ENCODE data around the gene CDYL2. TPM values are rescaled to one million over a fixed set of nuclear protein-coding genes. Genes with fewer than 3 reads are reported as not detected.

CDYL2 gene
- total RNA-seq, 2 experiments from 2014 or later, result 0.98 to 2.5 TPM

GRCh38 chr16:80851831-80852230, 47.4 kb upstream of the CDYL2 start:
- TF ChIP-seq EZH2phosphoT487 (IDR thresholded peaks at IDR 0.05; ENCODE audit: borderline replicate concordance, low read depth, low read length) (no peak), CTCF (conservative IDR thresholded peaks at IDR 0.05; ENCODE audit: low read length) (no peak)
- Histone ChIP-seq H4K20me1 (ENCODE audit: insufficient read depth, low read length) (no peaks in the 10 kb centered on the region), H2AFZ (ENCODE audit: low read length) (no peak overlapping the region), H3K9me3 (ENCODE audit: low read length) (no peaks in the 10 kb centered on the region), H3K4me1 (ENCODE audit: insufficient read depth, low read length, poor library complexity, severe bottlenecking) (no peaks in the 10 kb centered on the region), H3K79me2 (ENCODE audit: insufficient read depth, low read depth, low read length) (no peaks in the 10 kb centered on the region), H3K9me2 (ENCODE audit: insufficient read depth, low read length) (no peaks in the 10 kb centered on the region), H3K4me3 (ENCODE audit: low read depth, low read length, poor library complexity, severe bottlenecking) (no peak overlapping the region), H3K36me3 (ENCODE audit: insufficient read depth, low read length) (no peaks in the 10 kb centered on the region), H3K4me2 (ENCODE audit: low read length) (no peak overlapping the region), H3K27ac (ENCODE audit: low read depth, low read length, poor library complexity, severe bottlenecking) (no peak overlapping the region)
- DNase-seq (ENCODE audit: low spot score), result no peak
- intact Hi-C loops (cut with micrococcal nuclease; ENCODE audit: unreplicated experiment), result no loop called here
- ChIA-PET CTCF (ENCODE audit: unreplicated experiment) (no interaction called here), POLR2A (no interaction called here)
- no TSS peak for BruUV-seq (replicated peaks)

GRCh38 chr16:80850757-80851156, 46.4 kb upstream of the CDYL2 start:
- H3K36me3 ChIP-seq (ENCODE audit: insufficient read depth, low read length), result no peaks in the 10 kb centered on the region
- no peak overlapping the region for H3K27ac ChIP-seq (ENCODE audit: low read depth, low read length, poor library complexity, severe bottlenecking)
- no peaks in the 10 kb centered on the region for H3K9me2 ChIP-seq (ENCODE audit: insufficient read depth, low read length)
- no peak for TF ChIP-seq EZH2phosphoT487 (IDR thresholded peaks at IDR 0.05; ENCODE audit: borderline replicate concordance, low read depth, low read length)
- TF ChIP-seq CTCF (conservative IDR thresholded peaks at IDR 0.05; ENCODE audit: low read length), result no peak
- H4K20me1 ChIP-seq (ENCODE audit: insufficient read depth, low read length), result no peaks in the 10 kb centered on the region
- no peaks in the 10 kb centered on the region for H3K79me2 ChIP-seq (ENCODE audit: insufficient read depth, low read depth, low read length)
- no peak overlapping the region for H3K4me3 ChIP-seq (ENCODE audit: low read depth, low read length, poor library complexity, severe bottlenecking)
- H3K4me2 ChIP-seq (ENCODE audit: low read length), result no peak overlapping the region
- no peak for DNase-seq (ENCODE audit: low spot score)
- no TSS peak for BruUV-seq (replicated peaks)
- ChIA-PET CTCF (ENCODE audit: unreplicated experiment) (no interaction called here), POLR2A (no interaction called here)
- H3K9me3 ChIP-seq (ENCODE audit: low read length), result no peaks in the 10 kb centered on the region
- no peaks in the 10 kb centered on the region for H3K4me1 ChIP-seq (ENCODE audit: insufficient read depth, low read length, poor library complexity, severe bottlenecking)
- intact Hi-C loops (cut with micrococcal nuclease; ENCODE audit: unreplicated experiment), result no loop called here
- no peak overlapping the region for H2AFZ ChIP-seq (ENCODE audit: low read length)

- H3K9me2 ChIP-seq (ENCODE audit: insufficient read depth, low read length), result no peaks in the 10 kb centered on the region
- H3K36me3 ChIP-seq (ENCODE audit: insufficient read depth, low read length), result no peaks in the 10 kb centered on the region
- DNase-seq (ENCODE audit: low spot score), result no peak
- no peaks in the 10 kb centered on the region for H4K20me1 ChIP-seq (ENCODE audit: insufficient read depth, low read length)
- no peak overlapping the region for H2AFZ ChIP-seq (ENCODE audit: low read length)
- CTCF ChIA-PET (ENCODE audit: unreplicated experiment), result no interaction called here
- H3K79me2 ChIP-seq (ENCODE audit: insufficient read depth, low read depth, low read length), result no peaks in the 10 kb centered on the region
- H3K4me1 ChIP-seq (ENCODE audit: insufficient read depth, low read length, poor library complexity, severe bottlenecking), result no peaks in the 10 kb centered on the region
- POLR2A ChIA-PET, result interaction anchor here (0.6 kb wide), 1 partner anchor 610 kb away, joined by 3 read pairs; no protein-coding TSS in a partner anchor
- BruUV-seq (replicated peaks), result no TSS peak
- no peaks in the 10 kb centered on the region for H3K9me3 ChIP-seq (ENCODE audit: low read length)
- H3K4me2 ChIP-seq (ENCODE audit: low read length), result no peak overlapping the region
- H3K27ac ChIP-seq (ENCODE audit: low read depth, low read length, poor library complexity, severe bottlenecking), result no peak overlapping the region
- no peak for TF ChIP-seq EZH2phosphoT487 (IDR thresholded peaks at IDR 0.05; ENCODE audit: borderline replicate concordance, low read depth, low read length)
- TF ChIP-seq CTCF (conservative IDR thresholded peaks at IDR 0.05; ENCODE audit: low read length), result 0 out of 2 replicates have a peak, but pooled peaks have one; percentile 11
- no peak overlapping the region for H3K4me3 ChIP-seq (ENCODE audit: low read depth, low read length, poor library complexity, severe bottlenecking)
- intact Hi-C loops (cut with micrococcal nuclease; ENCODE audit: unreplicated experiment), result no loop called here
Measured at GRCh38 chr16:80848862-80849261, 44.5 kb upstream of the CDYL2 start.
